K562 (cell line): ENCODE measurements around the gene L3MBTL3. TPM values are rescaled to one million over a fixed set of nuclear protein-coding genes. Genes with fewer than 3 reads are reported as not detected.
A peak's percentile ranks its signal among the peaks of the same experiment; 100 is the strongest.

Experiments used
- ATAC-seq: fragments of 200-7000 bp; cut with Tn5 transposase; 3 replicates; pipeline ENCODE4 v1.9.1; 2020; ENCODE audit warnings: moderate library complexity
- BruUV-seq: library from RNA; stranded (reverse); fragments of 400-500 nt; replicated peaks from 2 replicates; lab custom pipeline; 2021; lab: Mats Ljungman, UMichigan
- CTCF ChIA-PET: fragments of 300-600 bp; formaldehyde crosslinking; extraction: SDS; loops from one replicate; lab custom pipeline; 2021; ENCODE audit warnings: low intra/inter-chr PET ratio; lab: Yijun Ruan, JAX
- POLR2A ChIA-PET: fragments of 300-600, 350-650 bp; sonication (Branson Sonifier 250); formaldehyde crosslinking; extraction: SDS; loops from one replicate; lab custom pipeline; 2021; ENCODE audit warnings: antibody characterized with exemption, inconsistent platforms; lab: Yijun Ruan, JAX
- DNase-seq, 4 experiments: peaks; one replicate each; pipeline versions ENCODE4 v3.0.0 to v3.0.0-alpha.2; 2011 to 2018; ENCODE audit warnings: low spot score in 3 of 4, mixed read lengths in 3 of 4; ENCODE audit errors: extremely low read depth in 1 of 4
- FAIRE-seq: peaks from 2 replicates; lab custom pipeline; 2011; peaks lifted over from hg19 to GRCh38; lab: Jason Lieb, UNC
- H2AFZ ChIP-seq: 2 replicates; pipeline ENCODE4 v1.6.0; 2011; ENCODE audit warnings: low read depth, low read length, control low read depth, inconsistent platforms
- H3K27ac ChIP-seq: fragments of 200-600 bp; 3 replicates; pipeline ENCODE4 v1.8.0; 2011; ENCODE audit warnings: low read depth, mild to moderate bottlenecking, control low read depth, inconsistent platforms, low read length, moderate library complexity, mixed read lengths; ENCODE audit errors: extremely low read depth
- H3K27me3 ChIP-seq, 2 experiments: fragments of 300-600 bp in 1 of 2; 2 replicates in 1 of 2; 3 replicates in 1 of 2; pipeline versions ENCODE4 v1.6.0 to v1.8.0; 2011; ENCODE audit warnings: inconsistent platforms in 2 of 2, low read length in 2 of 2, mild to moderate bottlenecking in 1 of 2, mixed read lengths in 1 of 2, moderate library complexity in 1 of 2; ENCODE audit not compliant: control insufficient read depth in 2 of 2, insufficient read depth in 2 of 2
- H3K36me3 ChIP-seq: fragments of 300-600 bp; 3 replicates; pipeline ENCODE4 v1.8.0; 2011; ENCODE audit warnings: mild to moderate bottlenecking, low read length, inconsistent platforms; ENCODE audit not compliant: control insufficient read depth, insufficient read depth
- H3K4me1 ChIP-seq, 2 experiments: fragments of 200-600 bp in 1 of 2; replicated peaks in 1 of 2; 2 replicates in 1 of 2; 3 replicates in 1 of 2; pipeline versions ENCODE4 v1.5.1 to v1.8.0; 2011; ENCODE audit warnings: inconsistent platforms in 2 of 2, low read length in 2 of 2, mild to moderate bottlenecking in 1 of 2, mixed read lengths in 1 of 2, moderate library complexity in 1 of 2; ENCODE audit not compliant: control insufficient read depth in 2 of 2, insufficient read depth in 2 of 2
- H3K4me2 ChIP-seq: 2 replicates; pipeline ENCODE4 v1.6.1; 2011; ENCODE audit warnings: low read length, control low read depth, inconsistent platforms, mixed read lengths; ENCODE audit not compliant: insufficient read depth
- H3K4me3 ChIP-seq: fragments of 200-600 bp; sonication (generic), shearing (Covaris generic); 2 replicates; pipeline ENCODE4 v1.5.1; 2016; ENCODE audit warnings: control low read depth, inconsistent platforms
- H3K79me2 ChIP-seq: fragments of 200-600 bp; 3 replicates; pipeline ENCODE4 v1.8.0; 2011; ENCODE audit warnings: low read length, inconsistent platforms; ENCODE audit not compliant: control insufficient read depth, insufficient read depth
- H3K9ac ChIP-seq, 2 experiments: 2 replicates each; pipeline versions ENCODE4 v1.6.0 to v1.6.1; 2011; ENCODE audit warnings: low read depth in 2 of 2, low read length in 2 of 2, control low read depth in 1 of 2, inconsistent platforms in 1 of 2, mild to moderate bottlenecking in 1 of 2, mixed read lengths in 1 of 2; ENCODE audit not compliant: insufficient read depth in 1 of 2
- H3K9me1 ChIP-seq: one replicate; pipeline ENCODE4 v1.6.0; 2011; ENCODE audit warnings: inconsistent platforms, mild to moderate bottlenecking, low read length, moderate library complexity; ENCODE audit not compliant: control insufficient read depth, insufficient read depth
- H3K9me3 ChIP-seq: replicated peaks from 2 replicates; pipeline ENCODE4 v1.5.1; 2011; ENCODE audit warnings: low read depth, low read length, inconsistent platforms; ENCODE audit not compliant: control insufficient read depth, insufficient read depth
- H4K20me1 ChIP-seq: replicated peaks from 2 replicates; pipeline ENCODE4 v1.6.1; 2011; ENCODE audit warnings: low read length, inconsistent platforms, mixed read lengths; ENCODE audit not compliant: control insufficient read depth, insufficient read depth
- HMBOX1 ChIP-seq: sonication (generic); IDR thresholded peaks from 2 replicates; pipeline ENCODE4 v1.6.1; 2016
- RAD21 ChIP-seq, 2 experiments: fragments of 250-450 bp in 1 of 2; fragments of 450-650 bp in 1 of 2; sonication (Bioruptor Pico) in 1 of 2; formaldehyde crosslinking in 1 of 2; IDR thresholded peaks in 1 of 2; conservative IDR thresholded peaks in 1 of 2; 2 replicates each; pipeline versions ENCODE4 v1.4.0 to v1.8.0; 2020 to 2022; ENCODE audit warnings: mild to moderate bottlenecking in 2 of 2, moderate library complexity in 1 of 2
- ZNF174 ChIP-seq: fragments of 250-450 bp; sonication (Bioruptor Pico); IDR thresholded peaks from 2 replicates; pipeline ENCODE4 v1.4.0; 2020; ENCODE audit warnings: mild to moderate bottlenecking
- ZNF24 ChIP-seq: fragments of 450-650 bp; IDR thresholded peaks from 2 replicates; pipeline ENCODE4 v1.6.1; 2016
- ZNF384 ChIP-seq: IDR thresholded peaks from 2 replicates; pipeline ENCODE4 v1.6.1; 2012; ENCODE audit warnings: low read depth, low read length, improper control_type of control experiment
- WGBS: fragments of 100-300 bp; shearing (Covaris generic); methylation state at CpG from one replicate; pipeline ENCODE4 v1.1.6; 2016; ENCODE audit warnings: low coverage, mixed read lengths; ENCODE audit not compliant: insufficient coverage; ENCODE audit errors: missing lambda C conversion rate; 5-methylcytosine and 5-hydroxymethylcytosine counted together
- in situ Hi-C: fragments of 300-500 bp; cut with MboI; formaldehyde crosslinking; loops from 4 replicates; pipeline ENCODE4 v1.15.0; 2018; ENCODE audit warnings: inconsistent platforms, mixed read lengths
- intact Hi-C: fragments of 100-400 bp; cut with micrococcal nuclease; formaldehyde crosslinking; loops from 2 replicates; pipeline ENCODE4 v1.14.2; 2022
- polyA plus RNA-seq, 8 experiments: library from polyadenylated mRNA; depleted of rRNA in 4 of 8; stranded (reverse) in 5 of 8; unstranded in 3 of 8; fragments of >200 nt; fragmentation: Nextera tagmentation in 2 of 8; fragmentation: Illumina TruSeq in 1 of 8; extraction: Ambion mirVana in 2 of 8; extraction: Trizol in 1 of 8; gene quantifications; 2 replicates each; pipeline versions ENCODE4 v1.2.1 to v1.2.3, GENCODE V29; 2011 to 2014; ENCODE audit warnings: inconsistent platforms in 1 of 8, missing spikeins in 1 of 8
- total RNA-seq, 7 experiments: library from RNA; depleted of rRNA in 6 of 7; stranded (reverse); fragments of >200 nt in 6 of 7; fragmentation: Illumina TruSeq in 2 of 7; extraction: Trizol in 2 of 7; gene quantifications; 2 replicates each; pipeline versions ENCODE4 v1.2.1 to v1.2.3, GENCODE V29; 2011 to 2021; ENCODE audit warnings: low replicate concordance in 1 of 7
- TF ChIP-seq, protein P1 (sequence below): fragments of 450-650 bp; IDR thresholded peaks from 2 replicates; pipeline ENCODE4 v1.6.1; 2016
- TF ChIP-seq, protein P2 (sequence below), 2 experiments: IDR thresholded peaks in 1 of 2; conservative IDR thresholded peaks in 1 of 2; 2 replicates each; pipeline ENCODE4 v1.6.1; 2016; ENCODE audit warnings: low read depth in 2 of 2, mild to moderate bottlenecking in 1 of 2, missing compliant biosample characterization in 1 of 2, missing genetic modification characterization in 1 of 2, moderate library complexity in 1 of 2
- TF ChIP-seq, protein P3 (sequence below), 3 experiments: IDR thresholded peaks in 2 of 3; conservative IDR thresholded peaks in 1 of 3; 2 replicates each; pipeline ENCODE4 v1.5.1; 2011 to 2012; ENCODE audit warnings: low read length in 3 of 3, mild to moderate bottlenecking in 3 of 3, control low read depth in 2 of 3, improper control_type of control experiment in 1 of 3, inconsistent platforms in 1 of 3, low read depth in 1 of 3, mixed read lengths in 1 of 3, moderate library complexity in 1 of 3; ENCODE audit not compliant: insufficient read depth in 2 of 3

L3MBTL3 gene
- total and polyA plus RNA-seq, 9 of the 15 experiments (the other 6 are each of a cell fraction or from before 2014, with no cell fraction given): 0.83 to 6.9 (median 5.4) TPM

GRCh38 chr6:130037207-130037811 is 18.9 kb downstream of the L3MBTL3 start:
- WGBS: 19% methylated on average over 3 of the region's 3 CpGs
- no peaks in the 10 kb centered on the region for H3K9me3 ChIP-seq
- H3K27me3 ChIP-seq: no peaks in the 10 kb centered on the region
- no peaks in the 10 kb centered on the region for H3K36me3 ChIP-seq
- H2AFZ ChIP-seq: no peak overlapping the region
- no peak overlapping the region for H3K4me2 ChIP-seq
- no peak overlapping the region for H3K9ac ChIP-seq
- H3K27ac ChIP-seq: no peak overlapping the region
- H3K9me1 ChIP-seq: no peaks in the 10 kb centered on the region
- intact Hi-C loops (loop anchor here (10.0 kb wide), 1 partner anchor 807 kb away; no protein-coding TSS in a partner anchor), in situ Hi-C loops (no loop called here)
- H3K79me2 ChIP-seq: no peaks in the 10 kb centered on the region
- FAIRE-seq (peak; percentile 44), ATAC-seq (0 out of 3 replicates have a peak, but pooled peaks have one; percentile 28), DNase-seq (peak; percentile 18 to 22 (median 20))
- H3K4me3 ChIP-seq: no peak overlapping the region
- TF ChIP-seq HMBOX1: no peak
- TF ChIP-seq, protein P1, sequence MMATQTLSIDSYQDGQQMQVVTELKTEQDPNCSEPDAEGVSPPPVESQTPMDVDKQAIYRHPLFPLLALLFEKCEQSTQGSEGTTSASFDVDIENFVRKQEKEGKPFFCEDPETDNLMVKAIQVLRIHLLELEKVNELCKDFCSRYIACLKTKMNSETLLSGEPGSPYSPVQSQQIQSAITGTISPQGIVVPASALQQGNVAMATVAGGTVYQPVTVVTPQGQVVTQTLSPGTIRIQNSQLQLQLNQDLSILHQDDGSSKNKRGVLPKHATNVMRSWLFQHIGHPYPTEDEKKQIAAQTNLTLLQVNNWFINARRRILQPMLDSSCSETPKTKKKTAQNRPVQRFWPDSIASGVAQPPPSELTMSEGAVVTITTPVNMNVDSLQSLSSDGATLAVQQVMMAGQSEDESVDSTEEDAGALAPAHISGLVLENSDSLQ: peak; percentile 59
- no peak for TF ChIP-seq ZNF24
- TF ChIP-seq RAD21 (CRISPR knock-in tag; conservative IDR thresholded peaks at IDR 0.05 in 1 of 2, IDR thresholded peaks at IDR 0.05 in 1 of 2): peak; percentile 11 to 32; a peak in 2 of 4 replicates
- TF ChIP-seq ZNF174 (CRISPR knock-in tag): no peak
- TF ChIP-seq, protein P2, sequence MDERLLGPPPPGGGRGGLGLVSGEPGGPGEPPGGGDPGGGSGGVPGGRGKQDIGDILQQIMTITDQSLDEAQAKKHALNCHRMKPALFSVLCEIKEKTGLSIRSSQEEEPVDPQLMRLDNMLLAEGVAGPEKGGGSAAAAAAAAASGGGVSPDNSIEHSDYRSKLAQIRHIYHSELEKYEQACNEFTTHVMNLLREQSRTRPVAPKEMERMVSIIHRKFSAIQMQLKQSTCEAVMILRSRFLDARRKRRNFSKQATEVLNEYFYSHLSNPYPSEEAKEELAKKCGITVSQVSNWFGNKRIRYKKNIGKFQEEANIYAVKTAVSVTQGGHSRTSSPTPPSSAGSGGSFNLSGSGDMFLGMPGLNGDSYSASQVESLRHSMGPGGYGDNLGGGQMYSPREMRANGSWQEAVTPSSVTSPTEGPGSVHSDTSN (CRISPR knock-in tag; IDR thresholded peaks at IDR 0.05; ENCODE audit: low read depth): no peak
- TF ChIP-seq, protein P2 (tag; conservative IDR thresholded peaks at IDR 0.05; ENCODE audit: low read depth): 0 out of 2 replicates have a peak, but pooled peaks have one; percentile 9
- TF ChIP-seq, protein P3, sequence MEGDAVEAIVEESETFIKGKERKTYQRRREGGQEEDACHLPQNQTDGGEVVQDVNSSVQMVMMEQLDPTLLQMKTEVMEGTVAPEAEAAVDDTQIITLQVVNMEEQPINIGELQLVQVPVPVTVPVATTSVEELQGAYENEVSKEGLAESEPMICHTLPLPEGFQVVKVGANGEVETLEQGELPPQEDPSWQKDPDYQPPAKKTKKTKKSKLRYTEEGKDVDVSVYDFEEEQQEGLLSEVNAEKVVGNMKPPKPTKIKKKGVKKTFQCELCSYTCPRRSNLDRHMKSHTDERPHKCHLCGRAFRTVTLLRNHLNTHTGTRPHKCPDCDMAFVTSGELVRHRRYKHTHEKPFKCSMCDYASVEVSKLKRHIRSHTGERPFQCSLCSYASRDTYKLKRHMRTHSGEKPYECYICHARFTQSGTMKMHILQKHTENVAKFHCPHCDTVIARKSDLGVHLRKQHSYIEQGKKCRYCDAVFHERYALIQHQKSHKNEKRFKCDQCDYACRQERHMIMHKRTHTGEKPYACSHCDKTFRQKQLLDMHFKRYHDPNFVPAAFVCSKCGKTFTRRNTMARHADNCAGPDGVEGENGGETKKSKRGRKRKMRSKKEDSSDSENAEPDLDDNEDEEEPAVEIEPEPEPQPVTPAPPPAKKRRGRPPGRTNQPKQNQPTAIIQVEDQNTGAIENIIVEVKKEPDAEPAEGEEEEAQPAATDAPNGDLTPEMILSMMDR (IDR thresholded peaks at IDR 0.05 in 2 of 3, conservative IDR thresholded peaks at IDR 0.05 in 1 of 3; ENCODE audit: insufficient read depth in 2 of 3, low read depth in 1 of 3, low read length in 3 of 3): peak in 2 of 3 experiments; percentile 31 to 48; a peak in 3 of 6 replicates
- TF ChIP-seq ZNF384: peak; percentile 75
- ChIA-PET CTCF (no interaction called here), POLR2A (no interaction called here)
- no peaks in the 10 kb centered on the region for H4K20me1 ChIP-seq
- BruUV-seq: no TSS peak
- H3K4me1 ChIP-seq: peaks cover 3 to 22% of the 10 kb centered on the region in 2 experiments; a peak in 3 of 5 replicates
